Midbrain (tissue), 1 donor: ENCODE data around the gene DHRS7B.
"Not testable (repeated sequence)": the region's sequence is repeated elsewhere in the genome, so short reads cannot be mapped to it uniquely, and the experiment has no call there.

Source experiments
- DNase-seq: peaks from one replicate; lab custom pipeline; 2025; lab: John Stamatoyannopoulos, UW

Gene DHRS7B

GRCh38 chr17:21177854-21178600 is 51.3 kb downstream of the DHRS7B start:
- no peak for DNase-seq

DNA sequence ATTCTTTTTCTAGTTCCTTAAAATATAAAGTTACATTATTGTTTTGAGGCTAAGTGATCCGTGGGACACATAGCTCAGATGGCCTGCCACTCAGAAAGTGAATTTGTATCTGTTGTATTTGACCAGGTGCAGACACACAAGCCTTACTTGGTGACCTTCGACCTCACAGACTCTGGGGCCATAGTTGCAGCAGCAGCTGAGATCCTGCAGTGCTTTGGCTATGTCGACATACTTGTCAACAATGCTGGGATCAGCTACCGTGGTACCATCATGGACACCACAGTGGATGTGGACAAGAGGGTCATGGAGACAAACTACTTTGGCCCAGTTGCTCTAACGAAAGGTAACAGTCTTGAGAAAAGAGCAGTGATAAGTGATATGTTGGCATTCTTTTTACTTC is 56.7 kb downstream of the DHRS7B start:
- no peak for DNase-seq

DNA sequence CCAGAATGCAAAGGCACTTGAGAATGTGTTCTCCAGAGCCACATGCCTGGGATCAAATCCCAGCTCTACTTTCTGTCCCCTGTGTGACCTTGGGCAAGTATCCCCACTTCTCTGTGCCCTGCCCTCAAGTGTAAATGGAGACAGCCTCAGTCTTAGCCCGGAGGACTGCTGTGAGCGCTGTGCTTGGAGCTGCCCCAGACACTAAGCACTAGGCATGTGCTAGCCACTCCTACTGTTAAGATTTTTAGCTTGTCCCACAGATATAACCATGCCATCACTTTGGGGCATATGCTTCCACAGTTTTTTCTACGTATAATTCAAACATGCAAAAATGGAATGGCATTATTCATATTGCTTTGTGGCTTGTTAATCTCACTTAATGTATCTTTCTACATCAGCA is 57.8 kb downstream of the DHRS7B start:
- no peak for DNase-seq

DNA sequence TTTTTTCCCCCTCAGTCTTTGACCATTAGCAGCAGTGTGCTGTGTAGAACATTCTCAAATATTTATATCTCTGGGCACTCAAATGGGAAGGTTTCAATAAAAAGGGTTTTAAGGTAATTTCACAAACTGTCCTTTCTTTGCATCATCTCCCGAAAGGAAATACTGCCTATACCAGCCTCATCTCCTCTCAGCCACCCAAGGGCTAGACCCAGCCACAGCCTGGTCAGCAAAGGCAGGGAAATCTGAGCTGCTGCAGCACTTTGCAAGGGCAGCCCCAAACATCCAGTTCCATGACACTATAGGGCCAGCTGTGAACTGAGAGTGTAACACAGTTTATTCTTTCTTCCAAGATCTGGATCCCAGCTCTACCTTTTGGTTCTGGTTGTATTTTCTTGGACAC is 58.3 kb downstream of the DHRS7B start:
- DNase-seq = no peak

GRCh38 chr17:21186399-21187187 is 59.8 kb downstream of the DHRS7B start:
- no peak for DNase-seq

GRCh38 chr17:21189361-21189760 is 62.6 kb downstream of the DHRS7B start:
- DNase-seq = no peak

- no peak for DNase-seq
Measured at GRCh38 chr17:21190078-21190477, 63.3 kb downstream of the DHRS7B start.

- no peak for DNase-seq
Measured at GRCh38 chr17:21191698-21192097, 64.9 kb downstream of the DHRS7B start.

DNA sequence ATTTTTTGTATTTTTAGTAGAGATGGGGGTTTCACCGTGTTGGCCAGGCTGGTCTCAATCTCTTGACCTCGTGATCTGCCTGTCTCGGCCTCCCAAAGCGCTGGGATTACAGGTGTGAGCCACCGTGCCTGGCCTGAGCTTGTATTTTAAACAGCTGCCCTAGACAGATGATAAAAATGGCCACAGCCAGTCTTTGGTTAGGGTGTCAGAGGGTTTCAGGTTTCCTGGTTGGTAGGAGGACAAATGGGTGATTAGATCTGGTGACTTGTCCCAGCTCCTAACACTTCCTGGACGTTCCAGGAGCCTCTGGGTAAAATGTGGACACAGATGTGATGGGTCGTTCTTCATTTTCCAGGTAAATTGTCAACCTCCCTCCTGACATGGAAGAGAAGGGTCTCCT is 65.7 kb downstream of the DHRS7B start:
- not testable (repeated sequence) for DNase-seq

DNA sequence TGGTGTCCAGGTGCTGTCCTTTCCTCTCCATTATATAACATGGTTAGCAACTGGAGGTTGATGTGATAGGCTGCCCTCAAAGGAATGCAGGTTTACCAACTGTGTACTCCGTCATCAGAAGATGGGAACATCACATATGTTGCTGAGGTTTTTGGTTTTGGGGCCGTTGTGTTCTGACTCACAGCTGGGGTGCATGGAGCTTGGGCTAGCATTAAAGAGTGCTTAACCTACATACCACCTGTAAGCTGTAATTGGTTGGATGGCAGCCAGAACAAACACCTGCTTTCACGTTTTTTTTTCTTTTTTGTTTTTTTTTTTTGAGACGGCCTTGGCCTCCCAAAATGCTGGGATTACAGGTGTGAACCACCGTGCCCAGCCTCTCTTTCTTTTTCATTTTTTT is 66.3 kb downstream of the DHRS7B start:
- DNase-seq = no peak

DNA sequence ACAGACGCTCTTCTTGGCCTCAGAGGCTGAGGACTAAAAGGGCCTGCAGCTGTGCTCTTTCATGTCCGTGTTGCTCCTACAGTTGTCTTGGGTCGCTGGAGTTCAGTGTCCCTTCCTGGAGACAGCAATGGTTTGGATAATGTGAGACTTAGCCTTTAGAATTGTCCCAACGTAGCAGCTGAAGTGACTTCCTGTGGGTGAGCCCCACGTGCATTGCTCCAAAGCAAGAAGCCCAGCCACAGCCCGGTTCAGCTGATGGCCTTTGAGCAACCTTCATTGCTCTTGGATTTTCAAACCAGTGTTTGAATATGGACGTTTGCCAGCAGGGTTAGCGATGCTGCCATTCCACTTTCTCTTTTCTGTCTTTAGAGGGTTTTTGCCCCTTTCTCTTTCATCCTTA is 67.5 kb downstream of the DHRS7B start:
- no peak for DNase-seq

GRCh38 chr17:21194703-21195102 is 67.9 kb downstream of the DHRS7B start:
- peak; percentile 13 for DNase-seq

GRCh38 chr17:21196126-21196525 is 69.4 kb downstream of the DHRS7B start:
- no peak for DNase-seq

DNA sequence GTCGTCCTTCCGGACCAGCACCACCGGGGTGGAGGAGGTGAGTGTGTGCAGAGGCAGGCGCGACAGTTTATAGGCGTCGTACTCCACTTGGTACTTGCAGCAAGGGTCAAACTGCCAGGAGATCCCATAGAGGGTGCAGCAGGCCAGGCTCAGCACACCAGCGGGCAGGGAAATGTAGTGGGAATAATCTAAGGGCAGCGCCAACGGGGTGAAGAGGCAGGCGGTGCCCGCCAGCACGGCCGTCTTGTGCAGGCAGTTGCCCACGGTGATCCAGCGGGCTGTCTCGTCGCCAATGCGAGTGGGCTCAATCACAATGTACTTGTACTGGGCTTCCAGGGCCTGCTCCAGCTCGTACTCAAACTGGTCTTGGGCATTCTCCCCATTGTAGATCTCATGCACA is 71.6 kb downstream of the DHRS7B start:
- DNase-seq = no peak

DNA sequence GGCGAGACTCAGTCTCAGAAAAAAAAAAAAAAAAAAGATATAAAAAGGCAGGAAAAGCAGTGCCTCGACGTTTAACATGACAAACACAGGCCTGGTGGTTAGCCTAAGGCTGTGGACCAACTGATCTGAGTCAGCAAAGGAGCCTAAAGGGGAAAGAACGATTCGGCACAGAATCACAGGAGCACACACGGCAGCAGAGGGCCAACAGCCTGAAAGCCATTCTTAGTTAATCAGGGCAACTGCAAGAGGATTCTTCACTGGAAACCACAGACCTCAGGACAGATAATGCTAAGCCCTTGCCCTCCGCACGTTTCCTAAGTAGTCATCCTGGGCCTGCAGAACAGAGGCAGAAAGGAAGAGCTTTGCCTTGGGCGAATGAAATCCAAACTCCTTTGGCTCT is 72.5 kb downstream of the DHRS7B start:
- DNase-seq = no peak

GRCh38 chr17:21199856-21200255 is 73.1 kb downstream of the DHRS7B start:
- no peak for DNase-seq

- no peak for DNase-seq
Measured at GRCh38 chr17:21200590-21201297, 74.0 kb downstream of the DHRS7B start.

DNA sequence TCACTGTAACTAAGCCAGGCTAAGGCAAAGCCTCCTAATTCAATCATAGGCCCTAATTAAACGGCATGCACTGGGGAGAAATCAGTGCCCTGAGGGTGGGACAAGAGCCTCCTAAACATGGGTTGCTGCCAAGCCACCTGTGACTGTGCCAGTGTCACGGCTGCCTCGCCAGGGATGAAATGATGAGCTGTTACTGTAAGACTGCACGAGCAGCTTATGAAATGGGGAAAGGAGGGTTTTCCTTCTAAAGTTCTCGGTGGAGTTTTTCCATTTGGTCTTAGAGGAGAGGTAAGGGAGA is 74.5 kb downstream of the DHRS7B start:
- DNase-seq = no peak

- no peak for DNase-seq
Measured at GRCh38 chr17:21201874-21202273, 75.1 kb downstream of the DHRS7B start.

GRCh38 chr17:21202512-21202911 is 75.7 kb downstream of the DHRS7B start:
- DNase-seq = no peak

- no peak for DNase-seq
Measured at GRCh38 chr17:21204935-21205334, 78.2 kb downstream of the DHRS7B start.

GRCh38 chr17:21208352-21208751 is 81.6 kb downstream of the DHRS7B start:
- DNase-seq = no peak

- no peak for DNase-seq
Measured at GRCh38 chr17:21209511-21210175, 82.9 kb downstream of the DHRS7B start.
